ENCODE results near the gene ZNF385B.

DNA sequence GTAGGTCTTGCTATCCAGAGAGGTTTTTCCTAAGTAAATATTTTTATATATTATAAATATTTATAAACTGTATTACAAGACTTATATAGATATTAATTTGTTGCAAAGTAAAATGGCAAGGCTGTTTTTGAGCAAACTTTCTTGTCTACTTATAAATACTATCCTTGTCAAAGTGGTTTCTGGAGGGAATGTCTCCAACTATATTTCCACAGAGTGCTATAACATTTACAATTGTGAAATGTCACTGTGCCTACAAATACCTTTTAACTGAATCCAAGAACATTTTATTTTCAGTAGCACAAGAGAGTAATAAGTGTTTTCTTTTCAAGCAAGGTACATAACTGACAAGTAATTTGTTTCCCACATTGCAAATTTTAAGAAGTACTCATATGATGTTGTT lies 256.8 kb downstream of the ZNF385B start:
- TF ChIP-seq CTCF (IDR thresholded peaks at IDR 0.05) (no peak), POLR2A (IDR thresholded peaks at IDR 0.05) (no peak), POLR2AphosphoS5 (IDR thresholded peaks at IDR 0.05) (no peak), EP300 (IDR thresholded peaks at IDR 0.05) (no peak)
